ENCODE data around the gene SP8. TPM values are rescaled to one million over a fixed set of nuclear protein-coding genes. Genes with fewer than 3 reads are reported as not detected.

SP8 gene
- total RNA-seq, 1 experiment from 2014 or later = 0.76 TPM

- Histone ChIP-seq H3K79me2 (ENCODE audit: insufficient read depth, low read length) (no peaks in the 10 kb centered on the region), H3K4me3 (replicated peaks in 1 of 2; ENCODE audit: low read depth in 1 of 2, low read length in 2 of 2) (no peak overlapping the region), H3K4me1 (ENCODE audit: control insufficient read depth in 1 of 2, insufficient read depth in 2 of 2, low read length in 2 of 2) (no peaks in the 10 kb centered on the region), H4K20me1 (ENCODE audit: insufficient read depth) (no peaks in the 10 kb centered on the region), H3K27me3 (ENCODE audit: insufficient read depth, low read length) (no peaks in the 10 kb centered on the region), H3K9ac (ENCODE audit: low read length) (no peak overlapping the region), H3K9me2 (ENCODE audit: insufficient read depth) (no peaks in the 10 kb centered on the region), H3K4me2 (ENCODE audit: low read length) (no peak overlapping the region), H3K36me3 (ENCODE audit: control insufficient read depth in 1 of 2, insufficient read depth in 2 of 2, low read length in 2 of 2) (no peaks in the 10 kb centered on the region), H2AFZ (ENCODE audit: low read depth, low read length, poor library complexity, severe bottlenecking) (no peak overlapping the region), H3K9me3 (ENCODE audit: control insufficient read depth in 1 of 2, insufficient read depth in 1 of 2, low read depth in 1 of 2, low read length in 2 of 2) (no peaks in the 10 kb centered on the region), H3K27ac (ENCODE audit: low read depth, low read length) (no peak overlapping the region)
- DNase-seq (ENCODE audit: low read depth, low spot score) (no peak), ATAC-seq (0 out of 2 replicates have a peak, but pooled peaks have one; percentile 30)
- no peak for TF ChIP-seq JUND (IDR thresholded peaks at IDR 0.05)
- intact Hi-C loops (cut with micrococcal nuclease) = no loop called here
- no TSS peak for BruUV-seq (replicated peaks)
- POLR2A ChIA-PET = no interaction called here
- CTCF ChIA-PET = interaction anchor here (0.8 to 1.8 kb wide), 2 partner anchors 10 to 54 kb away, joined by 3 to 5 read pairs; no protein-coding TSS in a partner anchor
- RAD21 ChIA-PET (ENCODE audit: low non-redundant PET in 1 of 2, low total read pairs in 2 of 2, uncharacterized antibody in 2 of 2, unreplicated experiment in 2 of 2) = no interaction called here
These were observed 48.5 kb upstream of the SP8 start for GRCh38 chr7:20835111-20835750.

- Histone ChIP-seq H4K20me1 (ENCODE audit: insufficient read depth) (no peaks in the 10 kb centered on the region), H3K27me3 (ENCODE audit: insufficient read depth, low read length) (no peaks in the 10 kb centered on the region), H3K79me2 (ENCODE audit: insufficient read depth, low read length) (no peaks in the 10 kb centered on the region), H3K36me3 (ENCODE audit: control insufficient read depth in 1 of 2, insufficient read depth in 2 of 2, low read length in 2 of 2) (no peaks in the 10 kb centered on the region), H3K9me2 (ENCODE audit: insufficient read depth) (no peaks in the 10 kb centered on the region), H3K9ac (ENCODE audit: low read length) (no peak overlapping the region), H3K4me2 (ENCODE audit: low read length) (no peak overlapping the region), H3K27ac (ENCODE audit: low read depth, low read length) (no peak overlapping the region), H3K9me3 (ENCODE audit: control insufficient read depth in 1 of 2, insufficient read depth in 1 of 2, low read depth in 1 of 2, low read length in 2 of 2) (no peaks in the 10 kb centered on the region), H3K4me3 (replicated peaks in 1 of 2; ENCODE audit: low read depth in 1 of 2, low read length in 2 of 2) (no peak overlapping the region), H3K4me1 (ENCODE audit: control insufficient read depth in 1 of 2, insufficient read depth in 2 of 2, low read length in 2 of 2) (no peaks in the 10 kb centered on the region), H2AFZ (ENCODE audit: low read depth, low read length, poor library complexity, severe bottlenecking) (no peak overlapping the region)
- TF ChIP-seq SIN3A (IDR thresholded peaks at IDR 0.05; ENCODE audit: low read depth) = no peak
- TF ChIP-seq CTCF (IDR thresholded peaks at IDR 0.05 in 2 of 3, conservative IDR thresholded peaks at IDR 0.05 in 1 of 3; ENCODE audit: borderline replicate concordance in 1 of 3, insufficient read depth in 1 of 3, low read depth in 2 of 3, low read length in 2 of 3) = peak; percentile 8 to 61 (median 48); a peak in 4 of 6 replicates
- peak; percentile 65 for TF ChIP-seq RAD21 (IDR thresholded peaks at IDR 0.05; ENCODE audit: low read depth)
- CTCF ChIA-PET = interaction anchor here (0.8 to 1.8 kb wide), 2 partner anchors 10 to 54 kb away, joined by 3 to 5 read pairs; no protein-coding TSS in a partner anchor
- POLR2A ChIA-PET = no interaction called here
- intact Hi-C loops (cut with micrococcal nuclease) = loop anchor here (1.0 kb wide), 1 partner anchor 56 kb away; no protein-coding TSS in a partner anchor
- ATAC-seq (peak; percentile 52; the same call in 1 of the 2 replicates), DNase-seq (ENCODE audit: low read depth, low spot score) (no peak)
- BruUV-seq (replicated peaks) = no TSS peak
- RAD21 ChIA-PET (ENCODE audit: low non-redundant PET in 1 of 2, low total read pairs in 2 of 2, uncharacterized antibody in 2 of 2, unreplicated experiment in 2 of 2) = no interaction called here
These were observed 48.0 kb upstream of the SP8 start for GRCh38 chr7:20834656-20835055.

All from HCT116 (cell line).